ENCODE data around the gene CLECL1.
"Not testable (repeated sequence)": the region's sequence is repeated elsewhere in the genome, so short reads cannot be mapped to it uniquely, and the experiment has no call there.

Gene CLECL1

GRCh38 chr12:9685915-9686314, 47.0 kb downstream of the CLECL1 start:
- no peak overlapping the region for H3K4me3 ChIP-seq (ENCODE audit: low read length)
- no peaks in the 10 kb centered on the region for H3K27me3 ChIP-seq (ENCODE audit: low read depth, low read length)
- H3K9ac ChIP-seq (ENCODE audit: low read length) = no peak overlapping the region
- H4K20me1 ChIP-seq (ENCODE audit: insufficient read depth, low read length) = no peaks in the 10 kb centered on the region
- TF ChIP-seq EZH2phosphoT487 (IDR thresholded peaks at IDR 0.05; ENCODE audit: low read depth) = no peak
- TF ChIP-seq CTCF (IDR thresholded peaks at IDR 0.05; ENCODE audit: low read depth, low read length) = no peak
- H3K9me3 ChIP-seq (ENCODE audit: insufficient read depth, low read length) = peaks cover 25% of the 10 kb centered on the region; the same call in 1 of the 2 replicates
- H3K79me2 ChIP-seq (ENCODE audit: low read length) = peaks cover 24% of the 10 kb centered on the region
- H3K27ac ChIP-seq (ENCODE audit: low read length) = no peak overlapping the region
- H3K36me3 ChIP-seq (replicated peaks; ENCODE audit: low read depth, low read length) = peaks cover 66% of the 10 kb centered on the region
- H3K4me2 ChIP-seq (ENCODE audit: low read length) = no peak overlapping the region
- no peaks in the 10 kb centered on the region; the same call in 1 of the 2 replicates for H3K4me1 ChIP-seq (ENCODE audit: low read length)
- H2AFZ ChIP-seq (ENCODE audit: low read depth, low read length) = no peak overlapping the region

GRCh38 chr12:9685366-9685765, 47.5 kb downstream of the CLECL1 start:
- Histone ChIP-seq H3K79me2 (ENCODE audit: low read length) (peaks cover 24% of the 10 kb centered on the region), H3K36me3 (replicated peaks; ENCODE audit: low read depth, low read length) (peaks cover 67% of the 10 kb centered on the region), H3K9me3 (ENCODE audit: insufficient read depth, low read length) (peaks cover 31% of the 10 kb centered on the region; the same call in 1 of the 2 replicates)
- not testable (repeated sequence) for H4K20me1 ChIP-seq (ENCODE audit: insufficient read depth, low read length); H3K4me3 ChIP-seq (ENCODE audit: low read length); H2AFZ ChIP-seq (ENCODE audit: low read depth, low read length); H3K27ac ChIP-seq (ENCODE audit: low read length); H3K9ac ChIP-seq (ENCODE audit: low read length); H3K4me2 ChIP-seq (ENCODE audit: low read length); H3K27me3 ChIP-seq (ENCODE audit: low read depth, low read length); H3K4me1 ChIP-seq (ENCODE audit: low read length)

GRCh38 chr12:9682949-9683348, 49.9 kb downstream of the CLECL1 start:
- Histone ChIP-seq H3K36me3 (replicated peaks; ENCODE audit: low read depth, low read length) (peaks cover 66% of the 10 kb centered on the region), H3K79me2 (ENCODE audit: low read length) (peaks cover 46% of the 10 kb centered on the region), H3K9me3 (ENCODE audit: insufficient read depth, low read length) (peaks cover 40% of the 10 kb centered on the region; the same call in 1 of the 2 replicates)
- not testable (repeated sequence) for H3K4me3 ChIP-seq (ENCODE audit: low read length); H3K4me1 ChIP-seq (ENCODE audit: low read length); H4K20me1 ChIP-seq (ENCODE audit: insufficient read depth, low read length); H2AFZ ChIP-seq (ENCODE audit: low read depth, low read length); H3K27me3 ChIP-seq (ENCODE audit: low read depth, low read length); H3K4me2 ChIP-seq (ENCODE audit: low read length); H3K9ac ChIP-seq (ENCODE audit: low read length); H3K27ac ChIP-seq (ENCODE audit: low read length)

- H3K4me1 ChIP-seq (ENCODE audit: low read length); H3K27me3 ChIP-seq (ENCODE audit: low read depth, low read length); H2AFZ ChIP-seq (ENCODE audit: low read depth, low read length); H3K9ac ChIP-seq (ENCODE audit: low read length); H3K4me3 ChIP-seq (ENCODE audit: low read length); H3K27ac ChIP-seq (ENCODE audit: low read length); H4K20me1 ChIP-seq (ENCODE audit: insufficient read depth, low read length); H3K4me2 ChIP-seq (ENCODE audit: low read length): not testable (repeated sequence)
- Histone ChIP-seq H3K9me3 (ENCODE audit: insufficient read depth, low read length) (peaks cover 42% of the 10 kb centered on the region; the same call in 1 of the 2 replicates), H3K36me3 (replicated peaks; ENCODE audit: low read depth, low read length) (peaks cover 66% of the 10 kb centered on the region), H3K79me2 (ENCODE audit: low read length) (peaks cover 50% of the 10 kb centered on the region)
Observed at GRCh38 chr12:9682508-9682907, 50.4 kb downstream of the CLECL1 start.

- Histone ChIP-seq H3K79me2 (ENCODE audit: low read length) (peaks cover 91% of the 10 kb centered on the region), H3K36me3 (replicated peaks; ENCODE audit: low read depth, low read length) (peaks cover 53% of the 10 kb centered on the region), H3K27me3 (ENCODE audit: low read depth, low read length) (no peaks in the 10 kb centered on the region), H2AFZ (ENCODE audit: low read depth, low read length) (no peak overlapping the region), H3K27ac (ENCODE audit: low read length) (peak overlapping the region; percentile 98), H3K4me2 (ENCODE audit: low read length) (peak overlapping the region; percentile 82), H3K9ac (ENCODE audit: low read length) (peak overlapping the region; percentile 75), H4K20me1 (ENCODE audit: insufficient read depth, low read length) (no peaks in the 10 kb centered on the region), H3K9me3 (ENCODE audit: insufficient read depth, low read length) (peaks cover 29% of the 10 kb centered on the region), H3K4me3 (ENCODE audit: low read length) (peak overlapping the region; percentile 58), H3K4me1 (ENCODE audit: low read length) (peaks cover 60% of the 10 kb centered on the region)
- TF ChIP-seq EZH2phosphoT487 (IDR thresholded peaks at IDR 0.05; ENCODE audit: low read depth) (no peak), CTCF (IDR thresholded peaks at IDR 0.05; ENCODE audit: low read depth, low read length) (no peak)
Observed at GRCh38 chr12:9674226-9674590, 58.7 kb downstream of the CLECL1 start.

All from OCI-LY3 (cell line).